Hepatocyte (in vitro differentiated cells): ENCODE results near the gene GNA14. TPM values are rescaled to one million over a fixed set of nuclear protein-coding genes. Genes with fewer than 3 reads are reported as not detected.

Experiments used
- DNase-seq: peaks from one replicate; pipeline ENCODE4 v3.0.0-alpha.2; 2016; ENCODE audit warnings: low spot score
- H2AFZ ChIP-seq: fragments of 200-600 bp; sonication (generic); 2 replicates; pipeline ENCODE4 v1.6.0; 2016; ENCODE audit warnings: antibody characterized with exemption, mild to moderate bottlenecking
- H3K27ac ChIP-seq: fragments of 200-600 bp; sonication (generic); 2 replicates; pipeline ENCODE4 v1.5.1; 2016; ENCODE audit warnings: mild to moderate bottlenecking
- H3K27me3 ChIP-seq: fragments of 200-600 bp; sonication (generic); 2 replicates; pipeline ENCODE4 v1.6.1; 2016
- H3K36me3 ChIP-seq: fragments of 200-600 bp; sonication (generic); replicated peaks from 2 replicates; pipeline ENCODE4 v1.5.1; 2016; ENCODE audit warnings: low read depth; ENCODE audit not compliant: insufficient read depth
- H3K4me1 ChIP-seq: fragments of 200-600 bp; sonication (generic); 2 replicates; pipeline ENCODE4 v1.5.1; 2016; ENCODE audit warnings: mild to moderate bottlenecking, moderate library complexity; ENCODE audit not compliant: insufficient read depth
- H3K4me2 ChIP-seq: fragments of 200-600 bp; sonication (generic); 2 replicates; pipeline ENCODE4 v1.6.0; 2016
- H3K4me3 ChIP-seq: fragments of 200-600 bp; sonication (generic); 2 replicates; pipeline ENCODE4 v1.5.1; 2016; ENCODE audit warnings: mild to moderate bottlenecking
- H3K79me2 ChIP-seq: fragments of 200-600 bp; sonication (generic); 2 replicates; pipeline ENCODE4 v1.6.0; 2017; ENCODE audit warnings: mild to moderate bottlenecking
- H3K9me2 ChIP-seq: fragments of 200-600 bp; sonication (generic); replicated peaks from 2 replicates; pipeline ENCODE4 v1.6.0; 2017; ENCODE audit warnings: mild to moderate bottlenecking; ENCODE audit not compliant: insufficient read depth
- H3K9me3 ChIP-seq: fragments of 200-600 bp; sonication (generic); 2 replicates; pipeline ENCODE4 v1.5.1; 2016; ENCODE audit warnings: low read depth, mild to moderate bottlenecking
- H4K20me1 ChIP-seq: fragments of 200-600 bp; sonication (generic); 2 replicates; pipeline ENCODE4 v1.6.0; 2016; ENCODE audit warnings: mild to moderate bottlenecking; ENCODE audit not compliant: insufficient read depth, poor library complexity, severe bottlenecking
- EZH2 ChIP-seq: fragments of 200-600 bp; sonication (generic); IDR thresholded peaks from 2 replicates; pipeline ENCODE4 v1.6.1; 2016; ENCODE audit warnings: antibody characterized with exemption, mild to moderate bottlenecking, borderline replicate concordance
- EZH2phosphoT487 ChIP-seq: fragments of 200-600 bp; sonication (generic); IDR thresholded peaks from one replicate; pipeline ENCODE4 v1.6.1; 2018; ENCODE audit warnings: antibody characterized with exemption, mild to moderate bottlenecking, low read depth, moderate library complexity; ENCODE audit not compliant: unreplicated experiment, severe bottlenecking
- WGBS: methylation state at CpG from one replicate; pipeline ENCODE4 v1.1.6; 2016; ENCODE audit warnings: low lambda C conversion rate; ENCODE audit errors: missing lambda C conversion rate; 5-methylcytosine and 5-hydroxymethylcytosine counted together
- polyA plus RNA-seq: library from polyadenylated mRNA; unstranded; fragments of >200 nt; fragmentation: Nextera tagmentation; extraction: Ambion mirVana; gene quantifications from 2 replicates; pipeline ENCODE4 v1.2.1, GENCODE V29; 2016
- total RNA-seq: library from RNA; depleted of rRNA; stranded (reverse); fragments of >200 nt; gene quantifications from 2 replicates; pipeline ENCODE4 v1.2.3, GENCODE V29; 2014
- TF ChIP-seq, protein P1 (sequence below): fragments of 200-600 bp; sonication (generic); IDR thresholded peaks from 2 replicates; pipeline ENCODE4 v1.5.1; 2016; ENCODE audit warnings: antibody characterized with exemption, mild to moderate bottlenecking; ENCODE audit not compliant: poor library complexity

The GNA14 gene
- total and polyA plus RNA-seq, 2 experiments from 2014 or later: 1.2 to 3.1 TPM

GRCh38 chr9:77534376-77535057 lies 113.6 kb downstream of the GNA14 start:
- Histone ChIP-seq H3K27ac (peak overlapping the region; percentile 3), H4K20me1 (no peaks in the 10 kb centered on the region), H3K4me3 (no peak overlapping the region), H2AFZ (no peak overlapping the region), H3K9me3 (no peaks in the 10 kb centered on the region), H3K9me2 (no peaks in the 10 kb centered on the region), H3K4me1 (no peaks in the 10 kb centered on the region), H3K4me2 (no peak overlapping the region), H3K79me2 (no peaks in the 10 kb centered on the region), H3K27me3 (no peaks in the 10 kb centered on the region), H3K36me3 (no peaks in the 10 kb centered on the region)
- WGBS: 60% methylated on average over 7 of the region's 7 CpGs
- TF ChIP-seq EZH2phosphoT487 (no peak), EZH2 (no peak)
- TF ChIP-seq, protein P1, sequence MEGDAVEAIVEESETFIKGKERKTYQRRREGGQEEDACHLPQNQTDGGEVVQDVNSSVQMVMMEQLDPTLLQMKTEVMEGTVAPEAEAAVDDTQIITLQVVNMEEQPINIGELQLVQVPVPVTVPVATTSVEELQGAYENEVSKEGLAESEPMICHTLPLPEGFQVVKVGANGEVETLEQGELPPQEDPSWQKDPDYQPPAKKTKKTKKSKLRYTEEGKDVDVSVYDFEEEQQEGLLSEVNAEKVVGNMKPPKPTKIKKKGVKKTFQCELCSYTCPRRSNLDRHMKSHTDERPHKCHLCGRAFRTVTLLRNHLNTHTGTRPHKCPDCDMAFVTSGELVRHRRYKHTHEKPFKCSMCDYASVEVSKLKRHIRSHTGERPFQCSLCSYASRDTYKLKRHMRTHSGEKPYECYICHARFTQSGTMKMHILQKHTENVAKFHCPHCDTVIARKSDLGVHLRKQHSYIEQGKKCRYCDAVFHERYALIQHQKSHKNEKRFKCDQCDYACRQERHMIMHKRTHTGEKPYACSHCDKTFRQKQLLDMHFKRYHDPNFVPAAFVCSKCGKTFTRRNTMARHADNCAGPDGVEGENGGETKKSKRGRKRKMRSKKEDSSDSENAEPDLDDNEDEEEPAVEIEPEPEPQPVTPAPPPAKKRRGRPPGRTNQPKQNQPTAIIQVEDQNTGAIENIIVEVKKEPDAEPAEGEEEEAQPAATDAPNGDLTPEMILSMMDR: no peak
- no peak for DNase-seq

DNA sequence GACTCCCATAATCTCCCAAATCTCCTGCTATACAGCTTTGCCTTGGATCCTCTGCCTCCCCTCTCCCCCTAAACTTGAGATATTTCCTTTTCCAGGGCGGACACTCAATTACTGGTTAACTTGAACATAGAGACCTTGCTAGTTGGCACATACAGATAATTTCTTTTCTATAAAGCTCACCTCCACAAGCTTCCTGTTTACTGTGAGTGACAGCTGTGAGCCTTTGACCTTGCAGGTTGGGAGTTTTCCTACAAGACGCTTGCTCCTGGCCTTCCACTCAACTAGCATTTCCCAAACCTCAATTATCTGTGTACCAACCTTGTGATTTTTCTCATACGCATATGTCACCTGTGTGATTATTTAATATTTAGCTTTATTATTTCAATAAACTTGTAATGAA lies 114.5 kb downstream of the GNA14 start:
- H3K36me3 ChIP-seq: no peaks in the 10 kb centered on the region
- no peak overlapping the region for H3K27ac ChIP-seq
- no peaks in the 10 kb centered on the region for H3K9me3 ChIP-seq
- H2AFZ ChIP-seq: no peak overlapping the region
- DNase-seq: no peak
- no peaks in the 10 kb centered on the region for H3K9me2 ChIP-seq
- TF ChIP-seq EZH2phosphoT487 (no peak), EZH2 (no peak)
- TF ChIP-seq, protein P1: no peak
- no peaks in the 10 kb centered on the region for H4K20me1 ChIP-seq
- no peak overlapping the region for H3K4me3 ChIP-seq
- no peaks in the 10 kb centered on the region for H3K4me1 ChIP-seq
- no peak overlapping the region for H3K4me2 ChIP-seq
- no peaks in the 10 kb centered on the region for H3K79me2 ChIP-seq
- H3K27me3 ChIP-seq: no peaks in the 10 kb centered on the region
- WGBS: 87% methylated on average over 3 of the region's 3 CpGs

DNA sequence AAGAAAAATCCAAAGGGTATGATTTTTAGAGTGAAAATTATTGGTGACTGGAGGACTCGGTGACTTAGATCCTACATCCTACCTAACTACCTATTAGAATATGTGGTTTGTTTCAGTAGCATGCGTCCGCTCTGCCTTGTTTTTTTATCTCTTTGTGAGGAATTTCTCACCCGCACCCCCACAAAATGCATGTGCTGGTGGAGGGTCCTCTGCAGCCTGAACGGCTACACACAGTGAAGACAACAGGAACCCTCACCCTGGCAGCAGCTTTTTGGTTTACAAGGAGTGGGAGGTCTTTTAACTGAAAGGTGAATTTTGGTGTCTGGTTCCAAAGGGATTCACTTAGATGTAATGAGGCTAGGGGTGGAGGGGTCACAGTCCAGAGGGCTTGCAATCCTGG lies 115.5 kb downstream of the GNA14 start:
- H3K4me1 ChIP-seq: no peaks in the 10 kb centered on the region
- H4K20me1 ChIP-seq: no peaks in the 10 kb centered on the region
- no peaks in the 10 kb centered on the region for H3K9me2 ChIP-seq
- H3K27me3 ChIP-seq: no peaks in the 10 kb centered on the region
- no peak for TF ChIP-seq EZH2
- no peak for TF ChIP-seq EZH2phosphoT487
- TF ChIP-seq, protein P1: no peak
- no peak overlapping the region for H3K27ac ChIP-seq
- 75% methylated on average over 5 of the region's 5 CpGs for WGBS
- H3K4me2 ChIP-seq: no peak overlapping the region
- H3K79me2 ChIP-seq: no peaks in the 10 kb centered on the region
- H2AFZ ChIP-seq: no peak overlapping the region
- DNase-seq: no peak
- no peaks in the 10 kb centered on the region for H3K36me3 ChIP-seq
- H3K9me3 ChIP-seq: no peaks in the 10 kb centered on the region
- H3K4me3 ChIP-seq: no peak overlapping the region
